SK-N-SH treated with all-trans-retinoic acid at 6 μM for 48 hours (cell line): ENCODE results near the gene NEK7.

ENCODE experiments used
- BACH2 ChIP-seq: fragments of 250-450 bp; sonication (Bioruptor Pico); IDR thresholded peaks from 2 replicates; pipeline ENCODE4 v1.9.0; 2021; ENCODE audit warnings: mild to moderate bottlenecking, borderline replicate concordance
- ZFP30 ChIP-seq: fragments of 450-650 bp; formaldehyde crosslinking; IDR thresholded peaks from 2 replicates; pipeline ENCODE4 v1.5.0; 2022; ENCODE audit warnings: mild to moderate bottlenecking, moderate library complexity

DNA sequence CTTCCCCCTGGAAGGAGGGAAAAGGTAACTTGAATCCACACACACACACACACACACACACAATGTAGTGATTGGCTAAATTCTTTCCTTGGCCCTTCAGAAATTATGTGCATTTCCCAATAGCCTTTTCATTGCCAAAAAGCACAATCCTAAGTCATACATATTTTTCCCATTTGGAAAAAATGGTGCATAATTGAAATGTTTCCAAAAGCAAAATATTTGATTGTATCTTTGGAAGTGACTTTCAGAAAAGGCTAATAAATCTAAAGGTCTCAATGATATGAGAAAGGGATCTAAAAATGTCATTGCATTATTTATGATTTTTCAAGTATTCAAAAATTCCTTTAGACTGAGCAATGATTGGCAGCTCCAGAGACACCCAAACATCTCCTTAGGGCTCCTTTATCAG lies 43.5 kb upstream of the NEK7 start:
- TF ChIP-seq ZFP30 (CRISPR knock-in tag) (no peak), BACH2 (CRISPR knock-in tag) (no peak)
